ENCODE measurements around the gene RGPD8. TPM values are rescaled to one million over a fixed set of nuclear protein-coding genes. Genes with fewer than 3 reads are reported as not detected.
A peak's percentile ranks its signal among the peaks of the same experiment; 100 is the strongest.
"Not testable (repeated sequence)": the region's sequence is repeated elsewhere in the genome, so short reads cannot be mapped to it uniquely, and the experiment has no call there.

The RGPD8 gene
- total RNA-seq (55.9 TPM), polyA plus RNA-seq (3.8 TPM)

GRCh38 chr2:112433480-112433879 is at the start of gene RGPD8:
TSS of gene RGPD8 (minus strand) at chr2:112433645. CDS start at chr2:112433453, 192 bp downstream.
- Histone ChIP-seq H3K4me3 (ENCODE audit: low read depth, low read length) (peak within 1 kb of the TSS; percentile 45), H3K27ac (ENCODE audit: low read depth) (peak within 1 kb of the TSS; percentile 67)
- H3K36me3 ChIP-seq (ENCODE audit: insufficient read depth); H3K4me1 ChIP-seq (ENCODE audit: insufficient read depth): not testable (repeated sequence)
- DNase-seq (ENCODE audit: extremely low spot score): peak; percentile 51
- WGBS: under 1% methylated on average over 17 of the region's 26 CpGs

GRCh38 chr2:112483042-112483473 is 49.6 kb upstream of the RGPD8 start:
- Histone ChIP-seq H3K4me3 (ENCODE audit: low read depth, low read length) (peak overlapping the region; percentile 90), H3K4me1 (ENCODE audit: insufficient read depth) (peaks cover 2% of the 10 kb centered on the region), H3K36me3 (ENCODE audit: insufficient read depth) (no peaks in the 10 kb centered on the region), H3K27ac (ENCODE audit: low read depth) (no peak overlapping the region)
- 6% methylated on average over 10 of the region's 10 CpGs for WGBS
- no peak for DNase-seq (ENCODE audit: extremely low spot score)

GRCh38 chr2:112482309-112483041 is 49.0 kb upstream of the RGPD8 start:
- DNase-seq (ENCODE audit: extremely low spot score): no peak
- Histone ChIP-seq H3K27ac (ENCODE audit: low read depth) (peak overlapping the region; percentile 86), H3K4me1 (ENCODE audit: insufficient read depth) (peaks cover 2% of the 10 kb centered on the region), H3K36me3 (ENCODE audit: insufficient read depth) (no peaks in the 10 kb centered on the region), H3K4me3 (ENCODE audit: low read depth, low read length) (peak overlapping the region; percentile 90)
- WGBS: under 1% methylated on average over 77 of the region's 77 CpGs

- H3K4me3 ChIP-seq (ENCODE audit: low read depth, low read length): peak within 1 kb of the TSS; percentile 90
- H3K36me3 ChIP-seq (ENCODE audit: insufficient read depth): no peaks in the 10 kb centered on the region
- peaks cover 2% of the 10 kb centered on the region for H3K4me1 ChIP-seq (ENCODE audit: insufficient read depth)
- H3K27ac ChIP-seq (ENCODE audit: low read depth): peak within 1 kb of the TSS; percentile 86
- peak; percentile 33 for DNase-seq (ENCODE audit: extremely low spot score)
- under 1% methylated on average over 73 of the region's 82 CpGs for WGBS
These were observed 48.2 kb upstream of the RGPD8 start, which contains the start of gene TTL for GRCh38 chr2:112481528-112482233. TSS of gene TTL (plus strand) at chr2:112482156. CDS start at chr2:112482345, 189 bp downstream.

- Histone ChIP-seq H3K36me3 (ENCODE audit: insufficient read depth) (no peaks in the 10 kb centered on the region), H3K4me3 (ENCODE audit: low read depth, low read length) (peak overlapping the region; percentile 90), H3K4me1 (ENCODE audit: insufficient read depth) (peaks cover 2% of the 10 kb centered on the region), H3K27ac (ENCODE audit: low read depth) (peak overlapping the region; percentile 44)
- peak; percentile 15 for DNase-seq (ENCODE audit: extremely low spot score)
- under 1% methylated on average over 19 of the region's 19 CpGs for WGBS
These were observed 47.6 kb upstream of the RGPD8 start for GRCh38 chr2:112481050-112481527.

- 15% methylated on average over 20 of the region's 20 CpGs for WGBS
- no peak for DNase-seq (ENCODE audit: extremely low spot score)
These were observed 47.1 kb upstream of the RGPD8 start for GRCh38 chr2:112480530-112481049.

GRCh38 chr2:112476434-112476833 is 43.0 kb upstream of the RGPD8 start:
- Histone ChIP-seq H3K36me3 (ENCODE audit: insufficient read depth) (no peaks in the 10 kb centered on the region), H3K4me3 (ENCODE audit: low read depth, low read length) (no peak overlapping the region), H3K27ac (ENCODE audit: low read depth) (no peak overlapping the region), H3K4me1 (ENCODE audit: insufficient read depth) (no peaks in the 10 kb centered on the region)
- DNase-seq (ENCODE audit: extremely low spot score): no peak
- WGBS: 67% methylated on average over 7 of the region's 7 CpGs

More at GRCh38 chr2:112480530-112481049, 47.1 kb upstream of the RGPD8 start:
- Histone ChIP-seq H3K4me1 (ENCODE audit: insufficient read depth) (peaks cover 2% of the 10 kb centered on the region), H3K4me3 (ENCODE audit: low read depth, low read length) (no peak overlapping the region), H3K27ac (ENCODE audit: low read depth) (no peak overlapping the region), H3K36me3 (ENCODE audit: insufficient read depth) (no peaks in the 10 kb centered on the region)

GRCh38 chr2:112474844-112475486 is 41.5 kb upstream of the RGPD8 start:
- no peak for DNase-seq (ENCODE audit: extremely low spot score)
- no peaks in the 10 kb centered on the region for H3K36me3 ChIP-seq (ENCODE audit: insufficient read depth)
- no peak overlapping the region for H3K4me3 ChIP-seq (ENCODE audit: low read depth, low read length)
- H3K4me1 ChIP-seq (ENCODE audit: insufficient read depth): no peaks in the 10 kb centered on the region
- H3K27ac ChIP-seq (ENCODE audit: low read depth): no peak overlapping the region
- WGBS: 76% methylated on average over 6 of the region's 6 CpGs

- H3K4me3 ChIP-seq (ENCODE audit: low read depth, low read length): no peak overlapping the region
- H3K36me3 ChIP-seq (ENCODE audit: insufficient read depth): no peaks in the 10 kb centered on the region
- WGBS: 88% methylated on average over 6 of the region's 6 CpGs
- no peaks in the 10 kb centered on the region for H3K4me1 ChIP-seq (ENCODE audit: insufficient read depth)
- no peak overlapping the region for H3K27ac ChIP-seq (ENCODE audit: low read depth)
- no peak for DNase-seq (ENCODE audit: extremely low spot score)
These were observed 39.3 kb upstream of the RGPD8 start for GRCh38 chr2:112472547-112473263.

- no peaks in the 10 kb centered on the region for H3K4me1 ChIP-seq (ENCODE audit: insufficient read depth)
- no peaks in the 10 kb centered on the region for H3K36me3 ChIP-seq (ENCODE audit: insufficient read depth)
- no peak for DNase-seq (ENCODE audit: extremely low spot score)
- no peak overlapping the region for H3K4me3 ChIP-seq (ENCODE audit: low read depth, low read length)
- H3K27ac ChIP-seq (ENCODE audit: low read depth): no peak overlapping the region
- 66% methylated on average over 3 of the region's 3 CpGs for WGBS
These were observed 31.9 kb upstream of the RGPD8 start for GRCh38 chr2:112465382-112465781.

GRCh38 chr2:112463256-112463655 is 29.8 kb upstream of the RGPD8 start:
- DNase-seq (ENCODE audit: extremely low spot score): no peak
- 96% methylated on average over 1 of the region's 1 CpG for WGBS

GRCh38 chr2:112462178-112462577 is 28.7 kb upstream of the RGPD8 start:
- no peak for DNase-seq (ENCODE audit: extremely low spot score)
- H3K4me1 ChIP-seq (ENCODE audit: insufficient read depth): no peaks in the 10 kb centered on the region
- no peak overlapping the region for H3K27ac ChIP-seq (ENCODE audit: low read depth)
- WGBS: 69% methylated on average over 5 of the region's 5 CpGs
- H3K4me3 ChIP-seq (ENCODE audit: low read depth, low read length): no peak overlapping the region
- H3K36me3 ChIP-seq (ENCODE audit: insufficient read depth): no peaks in the 10 kb centered on the region

More at GRCh38 chr2:112463256-112463655, 29.8 kb upstream of the RGPD8 start:
- H3K36me3 ChIP-seq (ENCODE audit: insufficient read depth): no peaks in the 10 kb centered on the region
- no peaks in the 10 kb centered on the region for H3K4me1 ChIP-seq (ENCODE audit: insufficient read depth)
- no peak overlapping the region for H3K27ac ChIP-seq (ENCODE audit: low read depth)
- no peak overlapping the region for H3K4me3 ChIP-seq (ENCODE audit: low read depth, low read length)

- Histone ChIP-seq H3K4me3 (ENCODE audit: low read depth, low read length) (no peak overlapping the region), H3K4me1 (ENCODE audit: insufficient read depth) (no peaks in the 10 kb centered on the region), H3K27ac (ENCODE audit: low read depth) (no peak overlapping the region), H3K36me3 (ENCODE audit: insufficient read depth) (no peaks in the 10 kb centered on the region)
- no peak for DNase-seq (ENCODE audit: extremely low spot score)
- 92% methylated on average over 1 of the region's 1 CpG for WGBS
These were observed 25.9 kb upstream of the RGPD8 start for GRCh38 chr2:112459372-112459771.

All from urinary bladder (tissue), 4 donors.